OCI-LY3 (cell line): Measurements from ENCODE around the gene TRIM2.

Source experiments
- H2AFZ ChIP-seq: fragments of 200-600, 300-600 bp; shearing (Covaris generic); 2 replicates; pipeline ENCODE4 v1.6.0; 2014; ENCODE audit warnings: antibody characterized with exemption, low read depth, low read length
- H3K27ac ChIP-seq: fragments of 200-600, 300-600 bp; sonication (generic); 2 replicates; pipeline ENCODE4 v1.5.1; 2014; ENCODE audit warnings: mild to moderate bottlenecking, low read length, moderate library complexity, mixed read lengths
- H3K27me3 ChIP-seq: fragments of 200-600, 300-600 bp; sonication (generic); 2 replicates; pipeline ENCODE4 v1.6.1; 2014; ENCODE audit warnings: low read depth, low read length, mixed read lengths
- H3K36me3 ChIP-seq: fragments of 200-600, 300-600 bp; sonication (generic); replicated peaks from 2 replicates; pipeline ENCODE3; 2014; ENCODE audit warnings: low read depth, low read length, mixed read lengths
- H3K4me1 ChIP-seq: fragments of 300-600, 200-600 bp; sonication (generic); 2 replicates; pipeline ENCODE4 v1.6.1; 2014; ENCODE audit warnings: low read length, mixed read lengths
- H3K4me2 ChIP-seq: fragments of 200-600, 300-600 bp; sonication (generic); 2 replicates; pipeline ENCODE4 v1.6.1; 2014; ENCODE audit warnings: low read length, mixed read lengths
- H3K4me3 ChIP-seq: fragments of 300-600, 200-600 bp; sonication (generic); 2 replicates; pipeline ENCODE4 v1.5.1; 2014; ENCODE audit warnings: antibody characterized with exemption, mild to moderate bottlenecking, low read length, moderate library complexity
- H3K79me2 ChIP-seq: fragments of 300-600, 200-600 bp; shearing (Covaris generic); 2 replicates; pipeline ENCODE4 v1.6.1; 2014; ENCODE audit warnings: mild to moderate bottlenecking, low read length, mixed read lengths
- H3K9ac ChIP-seq: fragments of 300-600, 200-600 bp; shearing (Covaris generic); 2 replicates; pipeline ENCODE4 v1.6.0; 2014; ENCODE audit warnings: mild to moderate bottlenecking, low read length, moderate library complexity
- H3K9me3 ChIP-seq: fragments of 200-600, 300-600 bp; shearing (Covaris generic); 2 replicates; pipeline ENCODE4 v1.6.1; 2014; ENCODE audit warnings: low read length, mixed read lengths; ENCODE audit not compliant: insufficient read depth
- H4K20me1 ChIP-seq: fragments of 200-600, 300-600 bp; sonication (generic); 2 replicates; pipeline ENCODE4 v1.6.1; 2016; ENCODE audit warnings: low read length, mixed read lengths; ENCODE audit not compliant: insufficient read depth
- CTCF ChIP-seq: fragments of 200-600, 300-600 bp; sonication (generic); IDR thresholded peaks from 2 replicates; pipeline ENCODE4 v1.5.1; 2014; ENCODE audit warnings: antibody characterized with exemption, low read length, low read depth
- EZH2phosphoT487 ChIP-seq: fragments of 200-600 bp; shearing (Covaris generic); IDR thresholded peaks from 2 replicates; pipeline ENCODE4 v1.6.1; 2018; ENCODE audit warnings: antibody characterized with exemption, mixed run types, low read depth

The TRIM2 gene

DNA sequence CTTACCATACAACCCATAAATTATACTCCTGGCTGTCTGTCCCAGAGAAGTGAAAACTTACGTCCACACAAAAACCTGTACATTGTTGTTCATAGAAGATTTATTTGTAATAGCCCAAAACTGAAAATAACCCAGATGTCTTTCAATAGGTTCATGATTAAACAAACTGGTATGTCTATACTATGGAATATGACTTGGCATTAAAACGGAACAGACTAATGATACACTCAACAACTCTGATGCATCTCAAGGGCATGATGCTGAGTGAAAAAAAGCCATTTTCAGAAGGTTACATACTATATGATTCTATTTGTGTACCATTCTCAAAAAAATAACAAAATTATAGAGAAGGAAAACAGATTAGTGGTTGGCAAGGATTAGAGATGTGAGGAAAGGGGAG lies 128.7 kb downstream of the TRIM2 start:
- Histone ChIP-seq H3K27me3 (no peaks in the 10 kb centered on the region), H3K79me2 (no peaks in the 10 kb centered on the region), H2AFZ (no peak overlapping the region), H3K4me1 (no peaks in the 10 kb centered on the region), H3K4me2 (no peak overlapping the region), H3K27ac (no peak overlapping the region), H4K20me1 (no peaks in the 10 kb centered on the region), H3K9ac (no peak overlapping the region), H3K36me3 (peaks cover 6% of the 10 kb centered on the region), H3K9me3 (no peaks in the 10 kb centered on the region), H3K4me3 (no peak overlapping the region)
- TF ChIP-seq EZH2phosphoT487 (no peak), CTCF (no peak)

DNA sequence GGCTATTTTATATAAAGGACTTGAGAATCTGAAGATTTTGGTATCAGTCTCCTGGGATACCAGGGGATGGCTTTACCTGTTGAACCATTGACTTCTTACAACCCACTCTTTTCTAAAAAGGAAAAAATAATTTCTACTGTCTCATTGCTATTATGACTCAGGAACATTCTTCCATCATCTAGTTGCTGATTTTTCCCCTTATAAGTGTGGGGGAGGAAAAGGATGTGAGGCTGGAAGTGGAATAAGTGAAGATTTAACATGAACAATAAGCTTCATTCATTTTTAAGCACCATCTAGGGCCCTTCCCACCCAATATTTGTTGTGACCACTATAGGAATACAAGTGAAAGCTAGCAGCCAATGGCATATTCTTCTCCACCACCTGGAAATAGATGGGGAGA lies 129.6 kb downstream of the TRIM2 start:
- TF ChIP-seq CTCF, result no peak
- no peak for TF ChIP-seq EZH2phosphoT487
- H3K27ac ChIP-seq, result no peak overlapping the region

DNA sequence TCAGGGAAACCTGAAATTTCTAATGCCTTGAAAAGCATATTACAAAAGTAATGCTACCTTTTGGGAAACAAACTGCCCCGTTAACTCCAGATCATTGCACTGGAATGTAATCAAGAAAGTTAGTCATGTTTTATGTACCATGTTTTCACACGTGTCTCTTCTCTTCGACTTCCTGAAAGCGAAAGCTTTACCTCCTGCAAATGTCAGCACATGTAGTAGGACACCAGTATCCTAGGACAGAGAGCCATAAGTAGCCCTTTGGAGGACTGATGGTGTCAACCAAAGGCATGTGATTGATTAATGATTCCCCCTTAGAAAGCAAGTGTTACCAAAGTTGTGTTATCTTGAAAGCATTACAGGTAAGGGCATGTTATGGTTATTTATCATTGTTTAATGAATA lies 131.4 kb downstream of the TRIM2 start:
- TF ChIP-seq EZH2phosphoT487 (no peak), CTCF (no peak)

More for the DNA sequence above, 129.6 kb downstream of the TRIM2 start:
- Histone ChIP-seq H3K27me3 (no peaks in the 10 kb centered on the region), H3K36me3 (peaks cover 6% of the 10 kb centered on the region), H2AFZ (no peak overlapping the region), H3K79me2 (no peaks in the 10 kb centered on the region), H3K4me2 (no peak overlapping the region), H3K4me3 (no peak overlapping the region), H3K4me1 (no peaks in the 10 kb centered on the region), H3K9ac (no peak overlapping the region), H4K20me1 (no peaks in the 10 kb centered on the region), H3K9me3 (no peaks in the 10 kb centered on the region)

GRCh38 chr4:153337686-153338085 lies 133.4 kb downstream of the TRIM2 start:
- no peak overlapping the region for H3K4me3 ChIP-seq
- H3K9ac ChIP-seq, result no peak overlapping the region
- H2AFZ ChIP-seq, result no peak overlapping the region
- TF ChIP-seq CTCF, result no peak
- no peak for TF ChIP-seq EZH2phosphoT487
- H3K27ac ChIP-seq, result no peak overlapping the region
- peaks cover 3% of the 10 kb centered on the region for H3K36me3 ChIP-seq
- no peak overlapping the region for H3K4me2 ChIP-seq
- no peaks in the 10 kb centered on the region for H3K79me2 ChIP-seq
- no peaks in the 10 kb centered on the region for H3K27me3 ChIP-seq
- H3K9me3 ChIP-seq, result no peaks in the 10 kb centered on the region
- no peaks in the 10 kb centered on the region for H4K20me1 ChIP-seq
- H3K4me1 ChIP-seq, result peaks cover 13% of the 10 kb centered on the region

More for the DNA sequence above, 131.4 kb downstream of the TRIM2 start:
- H3K36me3 ChIP-seq, result peaks cover 5% of the 10 kb centered on the region
- H2AFZ ChIP-seq, result no peak overlapping the region
- no peaks in the 10 kb centered on the region for H3K27me3 ChIP-seq
- no peaks in the 10 kb centered on the region for H3K9me3 ChIP-seq
- no peak overlapping the region for H3K4me3 ChIP-seq
- no peaks in the 10 kb centered on the region for H3K4me1 ChIP-seq
- H3K9ac ChIP-seq, result no peak overlapping the region
- H4K20me1 ChIP-seq, result no peaks in the 10 kb centered on the region
- H3K79me2 ChIP-seq, result no peaks in the 10 kb centered on the region
- H3K27ac ChIP-seq, result no peak overlapping the region
- no peak overlapping the region for H3K4me2 ChIP-seq
